Activated CD4-positive, alpha-beta T cell treated with anti-CD3 and anti-CD28 coated beads for 24 hours (primary cell): ENCODE measurements around the gene KRTAP4-16.
"Not testable (repeated sequence)": the region's sequence is repeated elsewhere in the genome, so short reads cannot be mapped to it uniquely, and the experiment has no call there.

ENCODE experiments used
- DNase-seq, 2 donors: peaks; one replicate each; pipeline ENCODE4 v3.0.0-alpha.2; 2020; ENCODE audit warnings: low read depth in 2 of 2

KRTAP4-16 gene

GRCh38 chr17:41119696-41120690 lies 18.0 kb upstream of the KRTAP4-16 start:
- not testable (repeated sequence) for DNase-seq

- no peak for DNase-seq
Observed at GRCh38 chr17:41118721-41119120, 16.7 kb upstream of the KRTAP4-16 start.

GRCh38 chr17:41117846-41118386 lies 15.9 kb upstream of the KRTAP4-16 start, which contains the start of gene KRTAP4-11:
KRTAP4-11 (minus strand) TSS chr17:41118373; CDS start chr17:41118315, 58 bp downstream.
- DNase-seq = not testable (repeated sequence)

- DNase-seq = no peak
Observed at GRCh38 chr17:41116297-41116696, 14.3 kb upstream of the KRTAP4-16 start.

GRCh38 chr17:41111151-41111885 lies 9.3 kb upstream of the KRTAP4-16 start:
- DNase-seq = no peak

- not testable (repeated sequence) for DNase-seq
Observed at GRCh38 chr17:41108728-41109386, 6.8 kb upstream of the KRTAP4-16 start.

- no peak for DNase-seq
Observed at GRCh38 chr17:41107941-41108450, 6.0 kb upstream of the KRTAP4-16 start.

GRCh38 chr17:41105347-41105746 lies 3.3 kb upstream of the KRTAP4-16 start, which contains the start of gene KRTAP4-9:
KRTAP4-9 (plus strand) TSS chr17:41105389; CDS start chr17:41105389, 0 bp downstream.
- DNase-seq = not testable (repeated sequence)

GRCh38 chr17:41104386-41105038 lies 2.5 kb upstream of the KRTAP4-16 start:
- not testable (repeated sequence) for DNase-seq

- DNase-seq = no peak
Observed at GRCh38 chr17:41103896-41104295, 1.9 kb upstream of the KRTAP4-16 start.

- DNase-seq = not testable (repeated sequence)
Observed at GRCh38 chr17:41099682-41100480, 2.1 kb downstream of the KRTAP4-16 start.

GRCh38 chr17:41098481-41098880 lies 3.5 kb downstream of the KRTAP4-16 start:
- DNase-seq = no peak

GRCh38 chr17:41098042-41098441 lies 4.0 kb downstream of the KRTAP4-16 start, which contains the start of gene KRTAP4-8:
KRTAP4-8 (minus strand) TSS chr17:41098142; CDS start chr17:41098084, 58 bp downstream.
- DNase-seq = no peak

GRCh38 chr17:41096055-41096454 lies 6.0 kb downstream of the KRTAP4-16 start:
- no peak for DNase-seq

GRCh38 chr17:41088760-41089352 lies 13.2 kb downstream of the KRTAP4-16 start:
- DNase-seq = not testable (repeated sequence)

GRCh38 chr17:41084100-41084856 lies 17.7 kb downstream of the KRTAP4-16 start, which contains the start of gene KRTAP4-7:
KRTAP4-7 (plus strand) TSS chr17:41084150; CDS start chr17:41084207, 57 bp downstream.
- not testable (repeated sequence) for DNase-seq

- DNase-seq = not testable (repeated sequence)
Observed at GRCh38 chr17:41083427-41083826, 18.6 kb downstream of the KRTAP4-16 start.

- no peak for DNase-seq
Observed at GRCh38 chr17:41082626-41083025, 19.4 kb downstream of the KRTAP4-16 start.
